ENCODE measurements around the gene COL26A1.
"Not testable (repeated sequence)": the region's sequence is repeated elsewhere in the genome, so short reads cannot be mapped to it uniquely, and the experiment has no call there.

The COL26A1 gene

DNA sequence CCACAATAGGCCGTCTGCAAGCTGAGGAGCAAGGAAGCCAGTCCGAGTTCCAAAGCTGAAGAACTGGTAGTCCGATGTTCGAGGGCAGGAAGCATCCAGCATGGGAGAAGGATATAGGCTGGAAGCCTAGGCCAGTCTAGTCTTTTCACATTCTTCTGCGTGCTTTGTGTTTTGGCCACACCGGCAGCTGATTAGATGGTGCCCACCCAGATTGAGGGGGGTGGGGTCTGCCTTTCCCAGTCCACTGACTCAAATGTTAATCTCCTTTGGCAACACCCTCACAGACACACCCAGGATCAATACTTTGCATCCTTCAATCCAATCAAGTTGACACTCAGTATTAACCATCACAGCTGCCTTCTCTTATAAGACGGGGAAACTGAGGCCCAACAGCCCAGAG lies 142.8 kb downstream of the COL26A1 start:
- DNase-seq: not testable (repeated sequence)

DNA sequence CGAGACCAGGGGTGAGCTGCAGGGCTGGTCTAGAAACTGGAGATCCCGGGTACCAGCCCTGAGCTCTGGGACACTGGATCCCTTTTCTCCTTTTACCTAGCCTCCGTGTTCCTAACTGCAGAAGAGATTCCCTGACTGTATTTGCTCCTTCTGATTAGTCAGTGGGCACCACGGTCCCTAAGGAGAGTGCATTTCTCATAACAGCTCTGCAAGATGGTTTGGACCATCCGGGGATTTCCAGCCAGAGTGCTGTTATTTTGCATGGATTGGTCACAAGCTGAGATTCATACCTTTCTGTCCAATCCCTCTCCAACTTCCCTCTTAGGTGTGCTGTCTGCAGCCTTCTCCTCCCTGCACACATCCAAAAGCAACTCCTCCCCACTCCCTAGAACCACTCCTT lies 143.9 kb downstream of the COL26A1 start:
- no peak for DNase-seq

DNA sequence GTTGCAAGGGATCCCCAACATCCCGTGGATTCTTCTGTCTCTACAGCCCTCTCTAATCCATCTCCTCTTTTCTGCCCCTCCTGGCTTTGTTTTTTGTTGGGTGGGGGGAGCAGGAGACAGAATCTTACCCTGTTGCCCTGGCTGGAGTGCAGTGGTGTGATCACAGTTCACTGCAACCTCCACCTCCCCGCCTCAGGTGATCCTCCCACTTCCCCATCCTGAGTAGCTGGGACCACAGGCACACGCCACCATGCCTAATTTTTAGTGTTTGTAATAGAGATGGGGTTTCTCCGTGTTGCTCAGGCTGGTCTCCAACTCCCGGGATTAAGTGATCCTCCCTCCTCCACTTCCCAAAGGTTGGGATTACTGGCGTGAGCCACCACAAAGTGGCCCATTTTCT lies 144.7 kb downstream of the COL26A1 start:
- no peak for DNase-seq

DNA sequence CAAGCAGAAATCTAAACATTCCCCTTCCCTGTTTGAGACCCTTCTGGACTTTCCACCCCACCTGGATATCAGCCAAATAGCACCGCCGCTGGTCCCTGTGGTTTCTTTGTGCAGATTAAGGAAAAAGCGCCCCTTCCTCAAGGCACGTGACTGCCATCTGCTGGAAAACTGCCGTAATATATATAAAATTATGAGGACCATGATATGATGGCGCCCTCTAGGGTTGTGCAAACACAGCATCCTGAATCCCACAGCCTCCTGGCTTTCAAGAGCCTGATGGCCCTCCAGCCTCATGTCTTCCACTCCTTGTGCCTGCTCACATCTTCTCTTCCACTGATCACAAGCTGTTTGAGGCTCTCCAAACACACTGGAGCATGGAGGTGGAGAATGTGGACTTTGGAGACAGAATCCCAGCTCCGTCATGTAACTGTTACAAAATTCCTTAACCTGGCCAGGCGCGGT lies 145.1 kb downstream of the COL26A1 start:
- peak; percentile 82 for DNase-seq

DNA sequence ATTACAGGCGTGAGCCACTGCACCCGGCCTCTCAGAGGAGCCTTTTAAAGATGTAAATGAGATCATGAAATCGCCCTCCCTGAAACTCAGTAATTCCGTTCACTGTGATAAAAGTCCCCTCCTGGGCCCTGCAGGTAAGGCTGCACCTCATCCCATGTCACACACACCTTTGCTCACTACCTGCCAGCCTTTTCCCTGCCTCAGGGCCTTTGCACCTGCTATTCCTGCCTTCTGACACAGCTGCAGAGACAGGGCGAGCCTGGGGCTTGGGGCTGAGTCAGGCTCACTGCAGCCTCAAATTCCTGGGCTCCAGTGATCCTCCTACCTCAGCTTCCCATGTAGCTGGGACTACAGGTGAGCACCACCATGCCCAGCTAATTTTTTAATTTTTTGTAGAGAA lies 147.6 kb downstream of the COL26A1 start:
- DNase-seq: no peak

DNA sequence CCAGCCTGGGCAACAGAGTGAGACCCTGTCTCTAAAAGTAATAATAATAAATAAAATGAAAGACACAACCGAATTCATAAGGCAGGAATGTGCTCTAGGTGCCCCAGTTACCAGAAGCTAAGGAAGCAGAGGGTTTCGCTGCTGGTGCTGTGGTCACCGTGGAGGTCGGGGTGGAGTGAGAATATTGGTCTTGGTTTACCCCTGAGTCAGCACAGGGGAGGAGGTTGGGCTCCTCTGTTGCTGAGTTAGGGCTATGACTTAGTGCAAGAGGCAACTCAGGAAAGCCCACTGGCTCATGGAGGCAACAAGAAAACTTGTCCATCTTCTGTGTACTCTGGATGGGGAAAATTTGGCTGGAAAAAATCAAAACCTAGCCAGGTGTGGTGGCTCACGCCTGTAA lies 149.3 kb downstream of the COL26A1 start:
- DNase-seq: no peak

DNA sequence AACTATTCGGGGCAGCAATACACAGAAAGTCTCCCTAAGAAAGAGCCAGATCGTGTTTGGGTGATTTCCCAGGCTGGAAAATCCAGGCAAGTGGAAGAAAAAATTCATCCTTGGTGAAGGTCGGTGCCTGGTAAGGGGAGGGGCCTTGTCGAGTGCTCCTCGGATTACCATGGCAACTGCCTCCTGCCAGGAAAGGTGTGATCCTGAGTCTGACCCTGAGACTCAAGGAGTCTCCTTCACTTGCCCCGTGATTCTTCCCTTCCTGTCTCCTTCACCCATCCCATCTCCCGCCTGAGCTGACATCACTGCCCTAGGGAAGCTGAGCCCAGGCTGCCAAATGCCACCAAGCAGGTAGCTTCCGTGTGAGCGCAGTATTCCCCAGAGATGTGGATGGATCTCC lies 154.2 kb downstream of the COL26A1 start:
- no peak for DNase-seq

DNA sequence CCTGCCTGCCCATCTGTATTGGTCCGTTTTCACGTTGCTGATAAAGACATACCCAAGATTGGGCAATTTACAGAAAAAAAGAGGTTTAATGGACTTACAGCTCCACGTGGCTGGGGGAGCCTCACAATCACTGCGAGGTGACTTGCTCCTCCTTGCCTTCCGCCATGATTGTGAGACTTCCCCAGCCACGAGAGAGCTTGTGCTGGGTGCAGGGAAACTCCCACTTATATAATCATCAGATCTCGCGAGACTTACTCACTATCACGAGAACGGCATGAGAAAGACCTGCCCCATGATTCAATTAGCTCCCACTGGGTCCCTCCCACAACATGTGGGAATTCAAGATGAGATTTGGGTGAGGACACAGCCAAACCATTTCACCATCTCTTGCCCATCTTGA lies 154.6 kb downstream of the COL26A1 start:
- peak; percentile 12 for DNase-seq

DNA sequence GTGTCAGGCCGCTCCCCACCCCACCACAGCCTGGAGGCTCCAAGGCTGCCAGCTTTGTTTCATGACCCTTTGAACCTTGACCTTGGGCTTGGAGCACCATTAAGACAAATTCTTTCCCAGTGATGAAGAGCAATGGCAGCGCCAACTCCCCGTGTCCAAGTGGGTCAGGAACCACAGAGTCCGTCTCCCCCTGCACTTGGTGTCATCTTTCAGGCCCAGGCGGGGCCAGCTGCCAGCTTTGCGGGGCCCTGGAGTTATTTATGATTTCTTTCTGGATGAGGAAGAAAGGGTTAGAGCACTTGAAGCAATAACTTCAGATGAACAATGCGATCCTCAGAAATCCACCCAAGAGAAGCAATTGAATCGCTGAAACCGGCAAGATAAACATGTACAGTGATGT lies 155.7 kb downstream of the COL26A1 start:
- DNase-seq: no peak

DNA sequence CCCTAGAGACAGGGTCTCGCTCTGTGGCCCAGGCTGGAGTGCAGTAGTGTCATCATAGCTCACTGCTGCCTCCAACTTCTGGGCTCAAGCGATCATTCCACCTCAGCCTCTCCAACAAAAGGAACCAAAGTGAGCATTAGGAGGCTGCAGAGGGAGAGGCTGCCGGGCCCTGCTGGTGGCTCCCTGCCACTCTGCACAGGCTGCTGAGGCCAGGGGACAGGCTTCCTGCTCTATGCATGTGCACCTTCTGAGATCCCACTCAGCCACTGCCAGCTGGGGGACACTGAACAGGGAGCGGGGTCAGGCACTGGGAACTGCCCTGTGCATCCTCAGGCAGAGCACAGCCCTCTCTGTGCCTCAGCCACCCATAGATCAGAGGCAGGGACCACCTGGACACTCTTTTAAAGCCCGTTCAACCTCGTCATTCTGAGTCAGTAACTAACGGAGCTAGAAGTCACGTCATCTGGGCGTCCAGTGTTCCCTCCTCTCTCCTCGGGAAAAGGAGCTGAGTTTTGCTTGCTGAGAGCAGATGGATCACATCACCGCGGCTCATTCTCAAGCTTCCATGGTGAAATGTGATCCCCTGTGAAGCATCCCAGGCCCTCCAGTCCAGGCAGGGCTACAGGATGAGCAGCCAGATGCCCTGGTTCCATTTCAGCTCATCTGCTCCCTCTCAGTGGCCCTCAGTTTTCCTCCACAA lies 156.8 kb downstream of the COL26A1 start:
- DNase-seq: no peak

DNA sequence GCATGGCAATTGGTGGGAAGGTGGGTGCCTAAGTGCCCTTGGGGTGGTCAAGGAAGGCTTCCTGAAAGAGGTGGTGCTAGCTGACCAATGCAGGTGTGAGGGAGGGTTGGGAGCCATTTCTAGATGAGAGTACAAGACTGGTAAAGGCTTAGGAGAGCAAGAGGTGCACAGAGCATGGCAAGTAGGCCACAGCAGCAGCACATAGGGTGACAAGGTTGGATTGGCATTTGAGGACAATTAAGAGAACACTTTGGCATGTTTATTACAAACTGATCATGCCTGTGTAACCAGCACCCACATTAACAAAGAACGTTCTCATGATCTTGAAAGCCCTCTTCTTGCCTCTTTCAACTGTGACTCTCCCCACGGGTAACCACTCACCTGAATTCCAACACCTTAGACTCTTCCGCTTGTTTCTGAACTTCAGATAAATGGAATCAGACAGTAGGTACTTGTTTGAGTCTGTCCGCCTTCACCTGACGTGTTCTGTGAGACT lies 158.8 kb downstream of the COL26A1 start:
- DNase-seq: no peak

DNA sequence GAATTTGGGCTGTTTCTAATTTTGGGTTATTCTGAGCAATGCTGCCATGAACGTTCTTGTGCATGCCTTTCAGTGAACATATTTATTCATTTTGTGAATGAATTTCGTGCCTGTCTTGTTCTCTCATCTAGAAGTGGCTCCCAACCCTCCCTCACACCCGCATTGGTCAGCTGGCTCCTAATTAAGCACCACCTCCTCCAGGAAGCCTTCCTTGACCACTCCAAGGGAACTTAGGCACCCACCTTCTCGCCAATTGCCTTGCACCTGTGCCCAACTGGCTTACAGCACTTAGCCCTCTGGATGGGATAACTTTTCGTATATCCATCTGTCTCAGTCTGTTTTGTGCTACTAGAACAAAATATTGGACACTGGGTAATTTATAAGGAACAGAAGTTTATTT lies 159.3 kb downstream of the COL26A1 start:
- DNase-seq: no peak

DNA sequence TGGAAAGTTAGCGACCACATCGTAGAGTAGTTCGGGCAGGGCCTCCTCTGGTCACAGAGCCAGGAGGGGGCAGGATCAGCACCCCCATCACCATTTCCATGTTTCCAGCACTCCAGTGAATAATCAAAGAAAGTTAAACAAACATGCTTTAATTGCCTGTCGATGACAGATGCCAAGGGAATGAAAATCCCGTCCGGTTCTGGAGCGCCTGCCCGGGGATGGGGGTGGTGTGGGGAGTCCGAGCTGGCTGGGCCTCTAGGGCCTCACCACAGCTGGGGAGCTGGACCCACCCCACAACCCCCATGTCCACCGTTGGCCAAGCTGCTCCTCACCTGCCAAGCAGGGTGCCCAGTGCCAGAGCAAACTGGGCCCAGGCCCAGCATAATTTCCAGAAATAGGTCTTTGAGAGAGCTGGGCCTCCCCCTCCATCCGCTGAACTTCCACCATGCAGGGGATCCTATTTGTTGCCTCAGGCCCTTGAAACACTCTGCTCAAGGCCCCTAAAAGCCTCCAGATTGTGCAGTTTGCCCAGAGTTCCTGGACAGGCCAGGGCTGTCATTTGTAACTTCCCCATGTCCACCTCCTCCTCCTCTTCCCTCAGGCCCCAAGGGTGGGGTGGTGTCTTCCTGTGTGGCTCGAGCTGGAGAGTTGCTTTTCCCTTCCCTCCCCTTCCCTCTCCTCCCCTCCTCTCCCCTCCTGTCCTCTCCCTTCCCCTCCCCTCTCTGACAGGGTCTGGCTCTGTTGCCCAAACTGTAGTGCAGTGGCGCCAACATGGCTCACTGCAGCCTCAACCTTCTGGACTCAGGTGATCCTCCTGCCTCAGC lies 165.4 kb downstream of the COL26A1 start:
- DNase-seq: no peak

DNA sequence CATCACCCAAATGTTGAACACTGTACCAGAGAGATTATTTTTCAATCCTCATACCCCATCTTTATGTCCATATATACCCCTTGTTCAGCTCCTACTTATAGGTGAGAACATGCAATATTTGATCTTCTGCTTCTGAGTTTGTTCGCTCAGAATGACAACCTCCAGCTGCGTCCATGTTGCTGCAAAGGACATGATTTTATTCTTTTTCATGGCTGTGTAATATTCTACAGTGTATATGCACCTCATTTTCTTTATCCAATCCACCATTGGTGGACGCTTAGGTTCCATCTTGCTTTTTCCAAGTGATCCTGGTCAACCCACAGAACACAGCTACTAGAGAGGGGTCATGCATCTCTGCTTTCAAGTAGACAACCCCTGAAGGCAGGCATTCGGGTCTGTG lies 166.9 kb downstream of the COL26A1 start:
- no peak for DNase-seq

DNA sequence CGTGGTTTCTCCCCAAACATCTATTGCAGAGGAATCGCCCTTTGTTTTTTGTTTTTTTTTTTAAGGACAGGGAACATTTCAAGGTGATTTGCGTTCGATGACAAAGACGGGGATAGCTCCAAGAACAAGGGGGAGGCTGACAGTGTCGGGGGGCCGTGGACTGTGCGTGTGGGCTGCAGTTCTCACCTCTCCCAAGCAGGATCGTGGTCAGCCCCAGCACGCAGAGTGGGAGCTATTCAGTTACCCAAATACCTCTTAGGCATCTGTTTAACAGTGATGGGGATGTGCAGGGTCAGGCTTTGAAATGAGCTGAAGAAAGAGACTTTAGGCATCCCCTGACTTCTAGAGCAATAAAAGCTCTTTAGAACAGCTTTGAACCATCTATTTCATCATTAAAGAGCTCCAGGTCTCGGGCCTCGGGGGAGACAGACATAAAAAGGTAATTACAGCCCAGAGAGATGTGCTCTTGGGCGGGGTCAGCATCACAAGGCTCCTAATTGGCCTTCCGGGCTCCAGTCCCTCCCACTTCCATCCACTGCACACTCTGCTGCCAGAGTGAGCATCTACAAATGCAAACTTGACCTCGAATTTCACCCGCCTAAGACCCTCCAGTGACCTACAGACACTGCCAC lies 169.2 kb downstream of the COL26A1 start:
- DNase-seq: peak; percentile 30

DNA sequence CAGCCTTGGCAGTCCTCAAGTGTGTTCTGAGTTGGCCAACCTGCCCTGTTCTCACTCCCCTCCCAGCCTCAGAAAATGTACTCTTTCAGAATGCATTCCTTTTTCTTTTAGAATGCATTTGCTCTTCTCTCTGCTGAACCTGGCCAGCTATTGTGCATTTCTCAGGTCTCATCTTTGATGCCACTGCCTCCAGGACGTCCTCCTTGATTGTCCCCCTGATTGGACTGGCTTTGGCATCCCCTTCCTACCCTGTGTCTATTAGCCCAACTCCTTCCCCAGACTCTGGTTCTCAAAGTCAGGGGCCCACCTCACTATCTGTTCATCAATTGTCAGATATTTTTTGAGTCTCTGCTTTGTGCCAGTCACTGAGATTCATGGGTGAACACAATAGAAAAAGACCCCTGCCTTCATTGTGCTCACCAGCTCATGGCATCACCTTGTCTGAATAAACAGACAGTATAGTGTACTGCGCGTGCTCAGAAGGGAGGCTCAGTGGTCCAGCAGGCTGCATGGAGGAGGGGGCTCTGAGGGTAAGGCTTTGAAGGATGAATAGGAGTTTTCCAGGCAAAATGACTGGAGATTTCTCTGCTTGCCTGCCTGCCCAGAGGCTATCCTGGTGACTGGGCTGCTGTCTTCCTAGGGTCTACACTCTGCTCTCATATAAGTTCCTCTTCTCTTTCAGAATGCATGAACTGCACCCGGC lies 169.9 kb downstream of the COL26A1 start:
- no peak for DNase-seq

DNA sequence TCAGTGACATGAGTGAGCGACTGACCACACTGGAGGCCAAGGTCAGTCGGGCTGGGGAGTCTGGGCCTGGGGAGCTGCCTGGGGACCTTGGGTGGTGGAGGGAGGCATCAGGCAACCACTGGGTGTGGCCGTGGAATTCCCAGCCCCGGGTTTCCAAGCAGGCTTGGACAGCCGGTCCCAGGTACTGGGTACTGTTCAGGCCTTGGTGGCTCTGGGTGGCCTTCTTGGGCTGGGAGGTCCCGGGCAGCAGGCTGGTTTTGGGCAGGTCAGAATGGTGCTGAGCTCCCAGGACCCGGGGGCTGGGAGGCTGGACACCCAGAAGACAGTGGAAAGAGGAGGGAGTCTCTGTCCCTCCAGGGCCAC lies 170.4 kb downstream of the COL26A1 start:
- no peak for DNase-seq

DNA sequence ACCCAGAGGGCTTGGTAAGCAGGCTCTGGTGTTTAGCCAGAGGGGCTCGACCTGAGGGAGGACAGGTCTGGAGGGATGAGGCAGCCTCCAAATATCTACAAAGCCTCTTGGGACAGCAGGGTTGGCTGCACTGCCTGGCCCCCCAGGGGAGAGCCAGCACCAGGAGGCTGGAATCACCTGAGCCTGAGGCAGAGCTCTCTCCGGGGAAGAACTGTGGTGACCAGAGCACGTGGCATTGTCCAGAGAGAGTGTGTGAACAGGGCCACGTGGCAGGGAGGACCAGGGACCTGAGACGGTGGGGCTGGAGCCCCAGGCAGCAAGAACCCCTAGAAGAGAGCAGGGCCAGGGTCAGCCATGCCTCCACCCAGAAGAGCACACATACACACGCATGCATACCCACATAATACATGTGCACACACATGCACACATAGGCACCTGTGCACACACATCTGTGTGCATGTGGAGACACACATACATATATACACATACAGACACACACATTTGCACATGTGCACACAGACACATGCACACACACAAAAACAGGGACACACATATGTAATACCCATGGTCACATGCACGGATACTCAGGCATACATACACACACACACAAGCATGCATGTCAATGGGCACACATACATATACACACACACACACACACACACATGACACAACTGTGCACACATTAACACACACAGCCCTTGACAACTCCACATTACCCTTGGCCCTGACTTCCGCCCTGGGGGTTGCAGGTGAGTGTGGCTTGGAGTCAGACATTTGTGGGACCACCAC lies 171.5 kb downstream of the COL26A1 start:
- DNase-seq: no peak

DNA sequence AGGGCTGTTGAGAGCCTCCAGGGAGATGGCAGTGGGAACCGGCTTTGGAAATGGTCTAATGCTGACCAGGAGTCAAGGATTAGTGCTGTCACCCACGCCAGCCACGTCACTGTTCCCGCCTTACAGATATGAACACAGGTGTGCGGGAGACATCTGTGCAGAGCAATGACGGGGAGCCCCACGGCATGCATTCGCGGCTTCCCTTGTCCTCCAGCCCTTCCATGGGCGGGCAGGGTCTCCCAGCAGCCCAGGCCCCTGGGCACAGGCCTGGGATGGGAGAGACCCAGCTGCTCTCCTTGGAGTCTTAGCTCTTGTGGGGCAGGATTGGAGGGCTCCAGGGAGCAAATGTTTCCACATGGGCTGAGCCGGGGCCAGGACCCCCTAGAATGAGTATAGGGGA lies 172.2 kb downstream of the COL26A1 start:
- DNase-seq: no peak

DNA sequence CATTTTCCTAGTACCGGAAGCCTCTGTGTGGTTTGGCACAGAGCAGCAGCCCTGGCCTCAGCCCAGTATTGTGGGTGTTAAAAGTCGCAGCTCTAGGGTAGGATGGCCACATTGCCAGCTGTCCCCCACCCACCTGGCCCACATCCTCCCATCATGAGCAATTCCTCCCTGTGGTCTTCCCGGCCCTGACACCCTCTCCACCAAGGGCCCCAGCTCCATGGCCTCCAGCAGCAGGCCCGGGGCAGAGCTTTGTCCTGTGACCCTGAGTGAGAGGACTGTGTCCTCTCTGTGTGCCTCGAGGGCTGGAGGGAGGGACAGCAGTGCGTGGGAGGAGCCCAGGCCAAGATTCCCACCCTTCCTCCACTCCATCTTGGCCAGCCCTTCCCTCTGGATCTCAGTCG lies 172.7 kb downstream of the COL26A1 start:
- DNase-seq: no peak

DNA sequence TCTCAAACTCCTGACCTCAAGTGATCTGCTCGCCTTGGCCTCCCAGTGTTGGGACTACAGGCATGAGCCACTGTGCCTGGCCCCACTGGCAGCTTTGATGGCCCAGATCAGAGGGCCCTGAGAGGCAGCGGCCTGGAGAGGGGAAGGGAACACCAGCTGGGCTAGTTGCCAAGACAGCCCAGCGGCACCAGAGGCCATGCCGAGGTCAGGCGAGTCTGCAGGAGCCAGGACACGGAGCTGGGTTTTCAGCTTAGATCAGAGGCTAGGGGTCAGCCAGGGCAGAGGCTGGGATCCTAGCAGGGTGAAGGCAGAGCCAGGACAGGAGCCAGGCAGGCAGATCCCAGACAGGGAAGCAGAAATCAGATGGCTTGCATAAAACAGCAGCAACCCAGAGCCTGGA lies 173.6 kb downstream of the COL26A1 start:
- DNase-seq: no peak

DNA sequence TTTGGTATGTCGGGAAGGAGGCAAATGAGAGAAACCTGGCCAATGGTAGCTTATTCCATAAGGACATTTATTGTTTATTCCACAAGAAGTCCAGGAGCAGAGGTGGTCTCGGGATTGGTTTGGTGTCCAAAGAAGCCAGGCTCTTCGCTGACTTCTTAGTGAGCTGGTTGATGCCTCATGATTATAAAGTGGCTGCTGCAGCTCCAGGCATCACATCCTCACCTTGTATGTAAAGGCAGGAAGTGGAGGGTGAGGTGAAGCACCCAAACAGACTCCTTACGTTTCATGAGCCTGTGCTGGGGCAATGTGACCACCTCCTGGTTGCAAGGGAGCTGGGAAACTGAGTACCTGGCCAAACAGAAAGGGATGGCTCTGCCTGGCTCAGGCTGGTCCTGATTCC lies 174.0 kb downstream of the COL26A1 start:
- DNase-seq: no peak

Data from NCI-H82 (cell line).